HCT116 (cell line): Measurements from ENCODE around the gene GFAP. TPM values are rescaled to one million over a fixed set of nuclear protein-coding genes. Genes with fewer than 3 reads are reported as not detected.

Experiments used
- ATAC-seq: fragments of 200-7000 bp; cut with Tn5 transposase; 2 replicates; pipeline ENCODE4 v1.9.1; 2020; ENCODE audit warnings: mild to moderate bottlenecking, moderate library complexity
- BruUV-seq: library from RNA; stranded (reverse); fragments of 400-500 nt; replicated peaks from 2 replicates; lab custom pipeline; 2021; lab: Mats Ljungman, UMichigan
- CTCF ChIA-PET: fragments of 300-600 bp; sonication (Branson Sonifier 250); formaldehyde crosslinking; loops from one replicate; lab custom pipeline; 2021; ENCODE audit warnings: antibody characterized with exemption; lab: Charles Lee
- POLR2A ChIA-PET: fragments of 300-600, 350-600 bp; sonication (Branson Sonifier 250); formaldehyde crosslinking; loops from one replicate; lab custom pipeline; 2021; ENCODE audit warnings: antibody characterized with exemption; lab: Charles Lee
- RAD21 ChIA-PET, 2 experiments: fragments of 300-600 bp; sonication (Branson Sonifier 250); formaldehyde crosslinking; loops; one replicate each; lab custom pipeline; 2023; ENCODE audit warnings: low total read pairs in 2 of 2; ENCODE audit not compliant: uncharacterized antibody in 2 of 2, unreplicated experiment in 2 of 2, low non-redundant PET in 1 of 2; lab: Charles Lee
- DNase-seq: peaks from one replicate; pipeline ENCODE4 v3.0.0-alpha.2; 2010; ENCODE audit warnings: low read depth, low spot score
- H2AFZ ChIP-seq: fragments of 200-600 bp; shearing (Covaris generic), sonication (generic); 2 replicates; pipeline ENCODE4 v1.6.1; 2017; ENCODE audit warnings: low read depth, mixed run types, mixed read lengths, antibody characterized with exemption, low read length; ENCODE audit not compliant: poor library complexity, severe bottlenecking
- H3K27ac ChIP-seq: 2 replicates; pipeline ENCODE4 v1.5.1; 2012; ENCODE audit warnings: low read depth, low read length
- H3K27me3 ChIP-seq: fragments of 200-600 bp; sonication (generic); 2 replicates; pipeline ENCODE4 v1.6.1; 2016; ENCODE audit warnings: mixed run types, low read length, mixed read lengths; ENCODE audit not compliant: insufficient read depth
- H3K36me3 ChIP-seq, 2 experiments: fragments of 200-500 bp in 1 of 2; fragments of 200-600 bp in 1 of 2; sonication (Bioruptor generic) in 1 of 2; sonication (generic) in 1 of 2; 2 replicates each; pipeline versions ENCODE4 v1.5.1 to v1.6.1; 2014 to 2016; ENCODE audit warnings: low read length in 2 of 2, inconsistent platforms in 1 of 2, mixed read lengths in 1 of 2, mixed run types in 1 of 2; ENCODE audit not compliant: insufficient read depth in 2 of 2, control insufficient read depth in 1 of 2
- H3K4me1 ChIP-seq, 2 experiments: fragments of 200-600 bp in 1 of 2; sonication (generic) in 1 of 2; 2 replicates each; pipeline versions ENCODE4 v1.5.1 to v1.6.1; 2012 to 2017; ENCODE audit warnings: low read length in 2 of 2, inconsistent platforms in 1 of 2, mild to moderate bottlenecking in 1 of 2, mixed read lengths in 1 of 2, mixed run types in 1 of 2, moderate library complexity in 1 of 2; ENCODE audit not compliant: insufficient read depth in 2 of 2, control insufficient read depth in 1 of 2
- H3K4me2 ChIP-seq: fragments of 200-600 bp; sonication (generic); 2 replicates; pipeline ENCODE4 v1.6.1; 2017; ENCODE audit warnings: mixed run types, low read length, mixed read lengths
- H3K4me3 ChIP-seq, 2 experiments: fragments of 200-600 bp in 1 of 2; sonication (generic) in 1 of 2; replicated peaks in 1 of 2; 2 replicates each; pipeline ENCODE4 v1.5.1; 2011 to 2016; ENCODE audit warnings: low read length in 2 of 2, control low read depth in 1 of 2, low read depth in 1 of 2, mild to moderate bottlenecking in 1 of 2, mixed read lengths in 1 of 2, mixed run types in 1 of 2
- H3K79me2 ChIP-seq: fragments of 200-600 bp; sonication (generic); 2 replicates; pipeline ENCODE4 v1.6.1; 2017; ENCODE audit warnings: mild to moderate bottlenecking, mixed run types, low read length, moderate library complexity, mixed read lengths; ENCODE audit not compliant: insufficient read depth
- H3K9ac ChIP-seq: fragments of 200-600 bp; sonication (generic); 2 replicates; pipeline ENCODE4 v1.6.1; 2016; ENCODE audit warnings: low read length, mixed read lengths
- H3K9me2 ChIP-seq: fragments of 200-600 bp; sonication (generic), shearing (Covaris generic); 2 replicates; pipeline ENCODE4 v1.6.1; 2017; ENCODE audit warnings: mixed run types, mild to moderate bottlenecking, moderate library complexity; ENCODE audit not compliant: insufficient read depth
- H3K9me3 ChIP-seq, 2 experiments: fragments of 200-500 bp in 1 of 2; fragments of 200-600 bp in 1 of 2; sonication (Bioruptor generic) in 1 of 2; sonication (generic) in 1 of 2; 2 replicates each; pipeline ENCODE4 v1.6.1; 2014 to 2017; ENCODE audit warnings: low read length in 2 of 2, mixed read lengths in 2 of 2, inconsistent platforms in 1 of 2, low read depth in 1 of 2, mild to moderate bottlenecking in 1 of 2, mixed run types in 1 of 2, moderate library complexity in 1 of 2; ENCODE audit not compliant: control insufficient read depth in 1 of 2, insufficient read depth in 1 of 2
- H4K20me1 ChIP-seq: fragments of 200-600 bp; sonication (generic), shearing (Covaris generic); 2 replicates; pipeline ENCODE4 v1.6.1; 2017; ENCODE audit warnings: mixed run types, mild to moderate bottlenecking, moderate library complexity; ENCODE audit not compliant: insufficient read depth
- EZH2 ChIP-seq: fragments of 200-600 bp; sonication (generic); IDR thresholded peaks from 2 replicates; pipeline ENCODE4 v1.6.1; 2017; ENCODE audit warnings: antibody characterized with exemption, mixed run types
- EZH2phosphoT487 ChIP-seq: fragments of 200-600 bp; IDR thresholded peaks from 2 replicates; pipeline ENCODE4 v1.6.1; 2018; ENCODE audit warnings: antibody characterized with exemption, borderline replicate concordance
- POLR2A ChIP-seq: IDR thresholded peaks from 2 replicates; pipeline ENCODE4 v1.7.0; 2011; ENCODE audit warnings: borderline replicate concordance; ENCODE audit not compliant: insufficient read depth, insufficient read length; ENCODE audit errors: extremely low read depth
- POLR2AphosphoS5 ChIP-seq: IDR thresholded peaks from 2 replicates; pipeline ENCODE4 v1.6.1; 2011; ENCODE audit warnings: mild to moderate bottlenecking, low read depth, low read length, moderate library complexity
- RAD21 ChIP-seq: IDR thresholded peaks from 2 replicates; pipeline ENCODE4 v1.6.1; 2012; ENCODE audit warnings: low read depth, mild to moderate bottlenecking
- SP1 ChIP-seq: IDR thresholded peaks from 2 replicates; pipeline ENCODE4 v1.6.1; 2012; ENCODE audit warnings: low read depth
- YY1 ChIP-seq: IDR thresholded peaks from 2 replicates; pipeline ENCODE4 v1.6.1; 2011; ENCODE audit warnings: low read length, low read depth, moderate library complexity, mild to moderate bottlenecking; ENCODE audit not compliant: insufficient replicate concordance; ENCODE audit errors: extremely low read depth
- ZBTB33 ChIP-seq: IDR thresholded peaks from 2 replicates; pipeline ENCODE4 v1.6.1; 2011; ENCODE audit warnings: mild to moderate bottlenecking, low read length, moderate library complexity; ENCODE audit not compliant: insufficient replicate concordance; ENCODE audit errors: extremely low read depth
- ZFX ChIP-seq: fragments of 450-650 bp; IDR thresholded peaks from 2 replicates; pipeline ENCODE4 v1.6.1; 2017
- ZNF274 ChIP-seq: fragments of 200-500 bp; sonication (Bioruptor generic); IDR thresholded peaks from 2 replicates; pipeline ENCODE4 v1.6.1; 2014; ENCODE audit warnings: mild to moderate bottlenecking, low read depth, low read length, inconsistent platforms
- intact Hi-C: fragments of 100-400 bp; cut with micrococcal nuclease; formaldehyde crosslinking; loops from 2 replicates; pipeline ENCODE4 v1.10.0; 2022
- total RNA-seq: library from RNA; stranded (reverse); gene quantifications from one replicate; pipeline ENCODE4 v1.2.1, GENCODE V29; 2021; ENCODE audit not compliant: unreplicated experiment
- TF ChIP-seq, protein P1 (sequence below): IDR thresholded peaks from 2 replicates; pipeline ENCODE4 v1.6.1; 2012

GFAP gene
- total RNA-seq, 1 experiment from 2014 or later = not detected

DNA sequence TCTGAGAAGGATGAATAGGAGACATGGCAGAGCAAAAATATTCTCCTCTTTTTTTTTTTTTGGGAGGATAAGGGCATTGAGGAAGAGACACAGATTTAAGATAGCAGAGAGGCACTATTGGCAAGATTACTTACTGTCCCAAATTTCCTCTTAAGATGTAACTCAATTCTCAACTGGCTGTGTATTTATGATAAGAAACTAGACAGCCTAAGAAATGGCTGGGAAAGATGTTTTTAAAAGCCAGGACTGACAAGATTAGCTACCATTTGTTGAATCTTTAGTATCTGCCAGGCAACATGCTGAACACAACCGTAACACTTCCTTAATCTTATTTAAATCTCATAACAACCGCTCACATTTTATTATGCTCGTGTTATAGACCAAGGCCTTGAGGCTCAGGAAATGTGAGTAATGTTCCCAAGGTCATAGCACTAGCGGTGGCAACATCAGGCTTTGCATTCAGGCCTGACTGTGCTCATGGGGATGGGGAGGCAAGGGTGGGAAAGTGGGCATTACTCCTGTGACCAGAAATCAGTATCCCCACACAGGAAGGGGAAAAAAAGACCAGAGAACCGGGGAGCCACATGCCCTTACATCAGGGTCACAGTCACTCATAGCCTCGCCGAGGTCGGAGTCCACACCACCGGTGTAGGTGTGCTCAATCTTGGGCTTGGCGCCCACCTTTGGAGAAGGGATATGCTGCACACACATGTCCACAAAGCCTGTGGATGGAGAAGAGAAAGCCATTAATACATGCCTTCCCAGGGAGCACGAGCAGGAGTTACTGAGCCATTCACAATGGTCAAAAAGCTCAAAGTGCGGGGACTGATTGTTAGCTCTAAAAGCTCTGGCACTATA is 52.0 kb downstream of the GFAP start (continued):
- TF ChIP-seq ZBTB33 (no peak), POLR2A (no peak)

DNA sequence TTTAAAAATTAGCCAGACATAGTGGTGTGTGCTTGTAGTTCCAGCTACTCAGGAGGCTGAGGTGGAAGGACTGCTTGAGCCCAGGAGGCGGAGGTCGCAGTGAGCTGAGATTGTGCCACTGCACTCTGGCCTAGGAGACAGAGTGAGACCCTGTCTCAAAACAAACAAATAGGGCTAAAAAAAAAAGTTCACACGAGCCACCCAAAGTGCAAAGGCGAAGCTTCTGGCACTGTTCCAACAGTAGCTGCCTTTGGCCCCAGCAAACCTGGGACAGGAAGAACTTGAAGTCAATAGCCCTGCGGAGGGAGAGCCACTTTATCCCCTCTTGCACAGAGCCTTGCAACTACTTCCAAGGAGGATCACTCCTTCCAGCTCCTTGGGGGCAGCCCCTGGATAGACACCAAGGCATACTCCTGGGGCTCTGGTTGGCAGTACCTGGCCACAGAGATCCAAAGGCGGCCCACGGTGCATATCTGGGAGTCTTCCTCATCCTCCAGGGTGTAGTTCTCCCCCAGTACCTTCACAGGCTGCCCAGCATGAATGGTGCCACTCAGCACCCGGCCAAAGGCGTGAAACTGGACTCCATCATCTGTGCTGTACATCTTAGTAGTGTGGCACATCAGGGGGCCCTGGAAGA is 52.9 kb downstream of the GFAP start:
- no peaks in the 10 kb centered on the region for H3K4me1 ChIP-seq
- CTCF ChIA-PET = interaction anchor here (1.5 to 2.3 kb wide), 2 partner anchors 83 to 87 kb away, joined by 7 to 9 read pairs; no protein-coding TSS in a partner anchor
- BruUV-seq = no TSS peak

More for the DNA sequence above, 52.9 kb downstream of the GFAP start:
- Histone ChIP-seq H3K36me3 (peaks cover 40 to 61% of the 10 kb centered on the region in 2 experiments), H3K79me2 (no peaks in the 10 kb centered on the region), H3K4me2 (no peak overlapping the region), H3K27me3 (no peaks in the 10 kb centered on the region), H3K9ac (no peak overlapping the region), H3K27ac (no peak overlapping the region), H3K9me3 (no peaks in the 10 kb centered on the region), H3K9me2 (no peaks in the 10 kb centered on the region), H3K4me3 (no peak overlapping the region), H4K20me1 (no peaks in the 10 kb centered on the region; the same call in 1 of the 2 replicates), H2AFZ (no peak overlapping the region)
- RAD21 ChIA-PET = no interaction called here
- ATAC-seq = no peak
- POLR2A ChIA-PET = interaction anchor here (1.1 kb wide), 1 partner anchor 87 kb away, joined by 3 read pairs; no protein-coding TSS in a partner anchor
- no peak for DNase-seq
- TF ChIP-seq ZFX = no peak
- no peak for TF ChIP-seq EZH2
- no peak for TF ChIP-seq EZH2phosphoT487
- no peak for TF ChIP-seq RAD21
- no peak for TF ChIP-seq POLR2AphosphoS5
- no peak for TF ChIP-seq YY1
- TF ChIP-seq SP1 = no peak
- no peak for TF ChIP-seq ZNF274
- TF ChIP-seq, protein P1, sequence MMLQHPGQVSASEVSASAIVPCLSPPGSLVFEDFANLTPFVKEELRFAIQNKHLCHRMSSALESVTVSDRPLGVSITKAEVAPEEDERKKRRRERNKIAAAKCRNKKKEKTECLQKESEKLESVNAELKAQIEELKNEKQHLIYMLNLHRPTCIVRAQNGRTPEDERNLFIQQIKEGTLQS = no peak
- intact Hi-C loops = no loop called here
